Stimulated activated CD4-positive, alpha-beta T cell treated with anti-CD3 and anti-CD28 coated beads, Interleukin-1b, Interleukin-23, amount 100 ng/mL, for 24 hours (primary cell): ENCODE results near the gene ESYT1.
"Not testable (repeated sequence)": the region's sequence is repeated elsewhere in the genome, so short reads cannot be mapped to it uniquely, and the experiment has no call there.

Experiments used
- DNase-seq, 4 experiments: peaks; one replicate each; pipeline ENCODE4 v3.0.0-alpha.2; 2020; ENCODE audit warnings: low read depth in 4 of 4, low spot score in 1 of 4

The ESYT1 gene

GRCh38 chr12:56154246-56154771 is 26.2 kb downstream of the ESYT1 start:
- DNase-seq: no peak

- DNase-seq: no peak
Measured at GRCh38 chr12:56154818-56155217, 26.8 kb downstream of the ESYT1 start.

- DNase-seq: no peak
Measured at GRCh38 chr12:56155256-56155845, 27.3 kb downstream of the ESYT1 start.

GRCh38 chr12:56156464-56157200 is 28.6 kb downstream of the ESYT1 start:
- not testable (repeated sequence) for DNase-seq

- peak; percentile 19 to 45 (median 30) for DNase-seq
Measured at GRCh38 chr12:56157201-56158028, 29.3 kb downstream of the ESYT1 start.

GRCh38 chr12:56158029-56158925 is 30.2 kb downstream of the ESYT1 start, which contains the start of gene MYL6:
TSS of gene MYL6 (plus strand) at chr12:56158359. CDS start at chr12:56158402, 43 bp downstream.
- peak; percentile 79 to 91 (median 90) for DNase-seq

GRCh38 chr12:56158926-56159461 is 30.9 kb downstream of the ESYT1 start:
- DNase-seq: peak in 1 of 4 experiments; percentile 29

- no peak for DNase-seq
Measured at GRCh38 chr12:56159482-56160192, 31.6 kb downstream of the ESYT1 start.

- DNase-seq: peak in 3 of 4 experiments; percentile 21 to 51 (median 42)
Measured at GRCh38 chr12:56160193-56160763, 32.2 kb downstream of the ESYT1 start.

- DNase-seq: no peak
Measured at GRCh38 chr12:56160894-56161689, 33.0 kb downstream of the ESYT1 start.

GRCh38 chr12:56161690-56162351 is 33.8 kb downstream of the ESYT1 start:
- no peak for DNase-seq

- no peak for DNase-seq
Measured at GRCh38 chr12:56162468-56163290, 34.6 kb downstream of the ESYT1 start.

- DNase-seq: no peak
Measured at GRCh38 chr12:56163533-56164344, 35.7 kb downstream of the ESYT1 start.

GRCh38 chr12:56164345-56164729 is 36.3 kb downstream of the ESYT1 start:
- no peak for DNase-seq

GRCh38 chr12:56165369-56165768 is 37.3 kb downstream of the ESYT1 start:
- DNase-seq: no peak

GRCh38 chr12:56169229-56169759 is 41.2 kb downstream of the ESYT1 start:
- DNase-seq: no peak
